ENCODE measurements around the gene L3MBTL4.

L3MBTL4 gene

DNA sequence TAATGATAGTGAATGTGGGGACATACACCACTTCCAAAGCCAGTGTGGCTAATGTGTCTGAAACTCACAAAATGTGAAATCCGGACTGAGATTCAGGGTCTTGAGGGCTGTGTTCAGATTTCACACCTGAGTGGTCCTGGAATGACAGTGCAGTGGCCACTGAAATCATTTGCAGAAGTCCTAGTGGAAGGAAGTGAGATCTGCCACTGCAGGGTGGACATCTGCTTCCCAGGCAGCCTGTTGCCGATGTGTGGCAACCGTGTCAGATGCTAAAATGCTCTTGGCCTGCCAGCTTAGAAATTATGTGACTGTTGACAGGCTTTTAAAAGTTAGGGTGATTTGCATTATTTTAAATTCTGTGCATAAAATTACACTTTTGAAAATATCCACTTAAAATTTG, 441.6 kb downstream of the L3MBTL4 start:
- TF ChIP-seq ZFP3 (CRISPR knock-in tag; IDR thresholded peaks at IDR 0.05) (no peak), PPARA (CRISPR knock-in tag; IDR thresholded peaks at IDR 0.05; ENCODE audit: borderline replicate concordance) (no peak), ARNTL (CRISPR knock-in tag; IDR thresholded peaks at IDR 0.05; ENCODE audit: borderline replicate concordance, low read depth) (no peak), CSRNP3 (CRISPR knock-in tag; IDR thresholded peaks at IDR 0.05) (no peak), ISL1 (CRISPR knock-in tag; IDR thresholded peaks at IDR 0.05) (no peak), RARB (CRISPR knock-in tag; IDR thresholded peaks at IDR 0.05) (no peak), GLIS3 (CRISPR knock-in tag; IDR thresholded peaks at IDR 0.05) (no peak), POU6F1 (CRISPR knock-in tag; IDR thresholded peaks at IDR 0.05; ENCODE audit: borderline replicate concordance, low read depth) (no peak), ZNF70 (CRISPR knock-in tag; IDR thresholded peaks at IDR 0.05) (no peak)
- ATAC-seq, result no peak

GRCh38 chr18:5972298-5972697, 442.4 kb downstream of the L3MBTL4 start:
- TF ChIP-seq, protein P1, sequence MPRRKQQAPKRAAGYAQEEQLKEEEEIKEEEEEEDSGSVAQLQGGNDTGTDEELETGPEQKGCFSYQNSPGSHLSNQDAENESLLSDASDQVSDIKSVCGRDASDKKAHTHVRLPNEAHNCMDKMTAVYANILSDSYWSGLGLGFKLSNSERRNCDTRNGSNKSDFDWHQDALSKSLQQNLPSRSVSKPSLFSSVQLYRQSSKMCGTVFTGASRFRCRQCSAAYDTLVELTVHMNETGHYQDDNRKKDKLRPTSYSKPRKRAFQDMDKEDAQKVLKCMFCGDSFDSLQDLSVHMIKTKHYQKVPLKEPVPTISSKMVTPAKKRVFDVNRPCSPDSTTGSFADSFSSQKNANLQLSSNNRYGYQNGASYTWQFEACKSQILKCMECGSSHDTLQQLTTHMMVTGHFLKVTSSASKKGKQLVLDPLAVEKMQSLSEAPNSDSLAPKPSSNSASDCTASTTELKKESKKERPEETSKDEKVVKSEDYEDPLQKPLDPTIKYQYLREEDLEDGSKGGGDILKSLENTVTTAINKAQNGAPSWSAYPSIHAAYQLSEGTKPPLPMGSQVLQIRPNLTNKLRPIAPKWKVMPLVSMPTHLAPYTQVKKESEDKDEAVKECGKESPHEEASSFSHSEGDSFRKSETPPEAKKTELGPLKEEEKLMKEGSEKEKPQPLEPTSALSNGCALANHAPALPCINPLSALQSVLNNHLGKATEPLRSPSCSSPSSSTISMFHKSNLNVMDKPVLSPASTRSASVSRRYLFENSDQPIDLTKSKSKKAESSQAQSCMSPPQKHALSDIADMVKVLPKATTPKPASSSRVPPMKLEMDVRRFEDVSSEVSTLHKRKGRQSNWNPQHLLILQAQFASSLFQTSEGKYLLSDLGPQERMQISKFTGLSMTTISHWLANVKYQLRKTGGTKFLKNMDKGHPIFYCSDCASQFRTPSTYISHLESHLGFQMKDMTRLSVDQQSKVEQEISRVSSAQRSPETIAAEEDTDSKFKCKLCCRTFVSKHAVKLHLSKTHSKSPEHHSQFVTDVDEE (CRISPR knock-in tag; IDR thresholded peaks at IDR 0.05), result no peak
- TF ChIP-seq ARNTL (CRISPR knock-in tag; IDR thresholded peaks at IDR 0.05; ENCODE audit: borderline replicate concordance, low read depth) (no peak), ZNF8 (CRISPR knock-in tag; IDR thresholded peaks at IDR 0.05) (no peak), BACH2 (CRISPR knock-in tag; IDR thresholded peaks at IDR 0.05; ENCODE audit: borderline replicate concordance) (no peak), ZC3H10 (CRISPR knock-in tag; IDR thresholded peaks at IDR 0.05) (no peak), TOX (CRISPR knock-in tag; IDR thresholded peaks at IDR 0.05; ENCODE audit: borderline replicate concordance) (no peak), ZNF565 (CRISPR knock-in tag; conservative IDR thresholded peaks at IDR 0.05; ENCODE audit: low read depth) (no peak), RARB (CRISPR knock-in tag; IDR thresholded peaks at IDR 0.05) (no peak)
- ATAC-seq, result no peak

DNA sequence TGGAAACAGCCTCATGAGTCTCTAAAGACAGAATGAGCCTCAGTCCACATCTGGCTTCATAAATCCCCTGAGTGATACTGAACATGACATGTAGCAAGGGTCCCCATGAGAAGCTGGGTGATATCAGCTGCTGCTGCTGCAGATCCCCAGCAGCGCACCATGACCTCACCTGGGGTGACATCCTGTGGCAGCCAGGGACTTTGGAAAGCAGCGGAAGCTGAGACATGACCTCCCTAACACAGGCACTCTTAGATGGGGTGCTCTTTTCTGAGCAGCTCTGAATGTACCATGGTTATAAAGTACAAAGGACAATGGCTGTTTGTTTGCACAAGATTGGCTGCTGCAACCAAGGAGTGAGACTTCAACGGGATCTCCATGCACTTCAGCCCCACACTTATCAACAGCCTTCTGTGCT, 444.7 kb downstream of the L3MBTL4 start:
- TF ChIP-seq ZNF70 (CRISPR knock-in tag; IDR thresholded peaks at IDR 0.05) (no peak), ISL1 (CRISPR knock-in tag; IDR thresholded peaks at IDR 0.05) (no peak), ZFP30 (CRISPR knock-in tag; IDR thresholded peaks at IDR 0.05) (no peak), SNAI2 (CRISPR knock-in tag; IDR thresholded peaks at IDR 0.05) (no peak), GLIS3 (CRISPR knock-in tag; IDR thresholded peaks at IDR 0.05) (no peak), CSDC2 (CRISPR knock-in tag; IDR thresholded peaks at IDR 0.05) (no peak), OSR1 (CRISPR knock-in tag; IDR thresholded peaks at IDR 0.05) (no peak), ESRRG (CRISPR knock-in tag; IDR thresholded peaks at IDR 0.05) (no peak), POU6F1 (CRISPR knock-in tag; IDR thresholded peaks at IDR 0.05; ENCODE audit: borderline replicate concordance, low read depth) (no peak), CSRNP3 (CRISPR knock-in tag; IDR thresholded peaks at IDR 0.05) (no peak), ARNTL (CRISPR knock-in tag; IDR thresholded peaks at IDR 0.05; ENCODE audit: borderline replicate concordance, low read depth) (no peak), ZC3H10 (CRISPR knock-in tag; IDR thresholded peaks at IDR 0.05) (no peak), TCF4 (CRISPR knock-in tag; IDR thresholded peaks at IDR 0.05; ENCODE audit: borderline replicate concordance) (no peak)
- no peak for ATAC-seq
